ENCODE measurements around the gene PARP12. TPM values are rescaled to one million over a fixed set of nuclear protein-coding genes. Genes with fewer than 3 reads are reported as not detected.

The PARP12 gene
- total and polyA plus RNA-seq, 11 donors: 6.8 to 65.9 (median 12.6) TPM

DNA sequence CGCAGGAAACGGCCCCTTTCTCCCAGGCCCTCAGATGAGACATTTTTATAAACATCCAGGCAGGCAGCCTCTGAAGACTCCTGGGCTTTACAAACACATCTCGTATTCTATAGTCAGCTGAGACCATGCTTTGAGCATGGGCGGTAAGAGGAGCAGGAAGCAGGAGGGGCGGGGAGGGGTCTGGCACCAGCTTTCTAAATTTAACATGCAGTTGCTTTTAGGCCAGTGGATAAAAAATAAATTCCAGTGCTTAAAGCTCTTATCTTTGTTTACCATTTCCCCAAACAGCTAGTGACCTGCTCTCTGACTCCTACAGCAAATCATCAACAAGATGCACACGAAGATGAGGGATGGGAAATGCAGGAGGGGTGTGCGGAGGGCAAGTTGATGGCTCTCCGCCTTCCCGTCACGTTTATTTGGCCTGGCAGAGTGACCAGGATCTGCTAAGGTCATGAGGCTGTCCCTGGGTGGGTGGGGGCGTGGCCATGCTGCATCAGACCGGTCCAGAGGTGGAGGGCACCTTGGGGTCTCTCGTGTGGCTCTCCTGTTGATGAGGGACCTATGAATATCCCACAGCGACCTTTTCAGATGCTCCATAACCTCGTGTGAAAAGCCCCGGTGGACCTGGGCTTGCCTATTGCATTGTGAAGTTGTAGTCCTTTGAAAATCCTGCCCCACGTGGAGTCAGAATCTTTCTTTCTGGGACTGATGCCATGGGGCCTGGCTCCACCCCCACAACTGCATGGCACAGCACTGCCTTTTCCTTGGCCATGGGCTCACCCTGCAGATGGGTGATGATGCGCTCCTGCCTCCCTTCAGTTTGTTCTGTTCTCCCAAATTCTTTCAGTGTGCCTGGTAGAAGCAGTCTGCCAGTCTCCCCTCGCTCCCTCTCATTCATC lies 67.5 kb downstream of the PARP12 start:
- Histone ChIP-seq H3K27me3 (no peaks in the 10 kb centered on the region), H3K36me3 (no peaks in the 10 kb centered on the region), H3K27ac (no peak overlapping the region), H3K9me3 (no peaks in the 10 kb centered on the region), H3K4me3 (no peak overlapping the region), H3K4me1 (peaks cover 0 to 9% (median 0%) of the 10 kb centered on the region in 12 donors)
- WGBS, 4 donors: 48 to 56% (median 48%) methylated on average over 18 to 19 of the region's 19 CpGs
- TF ChIP-seq CTCF (IDR thresholded peaks at IDR 0.05) (no peak), POLR2A (IDR thresholded peaks at IDR 0.05) (no peak)
- ATAC-seq (peak; percentile 84 to 90 (median 86)), DNase-seq (peak in 4 of 5 donors; percentile 46 to 62 (median 54))
- intact Hi-C loops (cut with DNase I): loop anchor here in 5 of 10 donors (5.0 to 10.0 kb wide), 3 partner anchors 180 to 220 kb away; partner anchors contain the start of gene HIPK2 (in 5 of the 5)

- ATAC-seq: no peak
- Histone ChIP-seq H3K27me3 (no peaks in the 10 kb centered on the region), H3K27ac (no peak overlapping the region), H3K4me1 (peaks cover 0 to 9% (median 0%) of the 10 kb centered on the region in 12 donors), H3K4me3 (no peak overlapping the region), H3K9me3 (no peaks in the 10 kb centered on the region), H3K36me3 (no peaks in the 10 kb centered on the region)
- intact Hi-C loops (cut with DNase I): loop anchor here in 2 of 10 donors (10.0 kb wide), 2 partner anchors 180 to 220 kb away; partner anchors contain the start of gene HIPK2 (in 1 of the 2)
- TF ChIP-seq POLR2A (IDR thresholded peaks at IDR 0.05) (no peak), CTCF (IDR thresholded peaks at IDR 0.05) (no peak)
- WGBS, 4 donors: 78 to 84% (median 80%) methylated on average over 1 of the region's 1 CpG
- DNase-seq: no peak
These were observed 68.4 kb downstream of the PARP12 start for GRCh38 chr7:139994356-139994755.

DNA sequence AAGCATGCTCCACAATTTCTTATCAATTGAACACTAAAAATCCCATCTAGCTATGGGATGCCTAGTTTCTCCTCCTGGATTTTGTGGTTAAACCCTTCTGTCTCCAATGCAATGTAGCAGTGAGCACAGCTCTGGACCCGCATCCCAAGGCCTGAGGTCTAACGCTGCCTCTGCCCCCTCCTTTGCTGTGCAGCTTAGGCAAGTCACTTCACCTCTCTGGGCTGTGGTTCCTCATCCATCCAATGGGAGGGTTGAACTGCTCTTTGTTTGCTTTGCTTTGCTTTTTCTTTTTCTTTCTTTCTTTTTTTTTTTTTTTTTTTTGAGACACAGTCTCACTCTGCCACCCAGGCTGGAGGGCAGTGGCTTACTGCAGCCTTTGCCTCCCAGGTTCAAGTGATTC lies 69.2 kb downstream of the PARP12 start:
- Histone ChIP-seq H3K36me3 (no peaks in the 10 kb centered on the region), H3K27ac (no peak overlapping the region), H3K4me1 (peaks cover 0 to 9% (median 0%) of the 10 kb centered on the region in 12 donors), H3K4me3 (no peak overlapping the region), H3K9me3 (no peaks in the 10 kb centered on the region), H3K27me3 (no peaks in the 10 kb centered on the region)
- no peak for ATAC-seq
- intact Hi-C loops (cut with DNase I): loop anchor here in 2 of 10 donors (10.0 kb wide), 2 partner anchors 179 to 219 kb away; partner anchors contain the start of gene HIPK2 (in 1 of the 2)
- TF ChIP-seq CTCF (IDR thresholded peaks at IDR 0.05): no peak
- no peak for TF ChIP-seq POLR2A (IDR thresholded peaks at IDR 0.05)
- 97 to 100% (median 98%) methylated on average over 2 of the region's 2 CpGs for WGBS, 4 donors
- DNase-seq: no peak

DNA sequence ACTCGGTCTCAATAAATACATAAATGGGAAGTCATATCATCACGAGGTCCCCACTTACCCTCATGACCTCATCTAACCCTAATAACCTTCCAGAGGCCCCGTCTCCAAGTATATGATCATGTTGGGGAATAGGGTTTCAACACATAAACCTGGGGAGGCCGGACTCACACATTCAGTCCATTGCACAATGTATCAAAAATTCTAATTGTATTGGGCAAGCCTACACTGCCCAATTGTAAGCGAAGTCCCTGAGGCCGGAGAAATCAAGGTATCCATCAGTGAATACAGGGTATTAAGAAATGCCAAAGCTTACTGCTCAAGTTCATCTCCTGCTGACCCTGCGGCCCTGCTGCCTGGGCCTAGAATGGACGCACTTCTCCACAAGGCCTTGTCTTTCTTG lies 69.6 kb downstream of the PARP12 start:
- no peaks in the 10 kb centered on the region for H3K36me3 ChIP-seq
- H3K27ac ChIP-seq: no peak overlapping the region
- H3K4me3 ChIP-seq: no peak overlapping the region
- no peaks in the 10 kb centered on the region for H3K27me3 ChIP-seq
- no peaks in the 10 kb centered on the region for H3K9me3 ChIP-seq
- ATAC-seq: no peak
- no peak for DNase-seq
- no peak for TF ChIP-seq CTCF (IDR thresholded peaks at IDR 0.05)
- TF ChIP-seq POLR2A (IDR thresholded peaks at IDR 0.05): no peak
- H3K4me1 ChIP-seq: peaks cover 0 to 9% (median 0%) of the 10 kb centered on the region in 12 donors
- intact Hi-C loops (cut with DNase I): loop anchor here in 2 of 10 donors (10.0 kb wide), 2 partner anchors 178 to 218 kb away; partner anchors contain the start of gene HIPK2 (in 1 of the 2)
- whole genome bisulfite sequencing, 4 donors: 90 to 97% (median 94%) methylated on average over 8 of the region's 8 CpGs
